ENCODE measurements around the gene NDUFAB1. TPM values are rescaled to one million over a fixed set of nuclear protein-coding genes. Genes with fewer than 3 reads are reported as not detected.

The NDUFAB1 gene
- total and polyA plus RNA-seq, 2 of the 13 experiments (the other 11 are each of a cell fraction or from before 2014, with no cell fraction given): 221 to 601 TPM

DNA sequence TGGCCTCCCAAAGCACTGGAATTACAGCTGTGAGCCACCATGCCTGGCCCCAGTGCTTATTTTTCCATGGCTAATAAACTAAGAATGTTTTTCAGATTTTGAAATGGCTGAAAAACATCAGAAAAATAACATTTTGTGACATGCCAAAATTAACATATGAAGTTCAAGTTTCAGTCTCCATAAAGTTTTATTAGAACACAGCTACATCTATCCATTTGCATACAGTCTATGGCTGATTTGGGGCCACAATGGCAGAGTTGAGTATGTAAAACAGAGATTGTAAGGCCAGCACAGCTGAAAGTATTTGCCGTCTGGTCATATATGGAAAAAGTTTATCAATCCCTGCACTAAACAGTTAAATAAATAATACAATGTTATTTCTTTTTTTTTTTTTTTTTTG is 13.8 kb upstream of the NDUFAB1 start (continued):
- TF ChIP-seq, protein P1, sequence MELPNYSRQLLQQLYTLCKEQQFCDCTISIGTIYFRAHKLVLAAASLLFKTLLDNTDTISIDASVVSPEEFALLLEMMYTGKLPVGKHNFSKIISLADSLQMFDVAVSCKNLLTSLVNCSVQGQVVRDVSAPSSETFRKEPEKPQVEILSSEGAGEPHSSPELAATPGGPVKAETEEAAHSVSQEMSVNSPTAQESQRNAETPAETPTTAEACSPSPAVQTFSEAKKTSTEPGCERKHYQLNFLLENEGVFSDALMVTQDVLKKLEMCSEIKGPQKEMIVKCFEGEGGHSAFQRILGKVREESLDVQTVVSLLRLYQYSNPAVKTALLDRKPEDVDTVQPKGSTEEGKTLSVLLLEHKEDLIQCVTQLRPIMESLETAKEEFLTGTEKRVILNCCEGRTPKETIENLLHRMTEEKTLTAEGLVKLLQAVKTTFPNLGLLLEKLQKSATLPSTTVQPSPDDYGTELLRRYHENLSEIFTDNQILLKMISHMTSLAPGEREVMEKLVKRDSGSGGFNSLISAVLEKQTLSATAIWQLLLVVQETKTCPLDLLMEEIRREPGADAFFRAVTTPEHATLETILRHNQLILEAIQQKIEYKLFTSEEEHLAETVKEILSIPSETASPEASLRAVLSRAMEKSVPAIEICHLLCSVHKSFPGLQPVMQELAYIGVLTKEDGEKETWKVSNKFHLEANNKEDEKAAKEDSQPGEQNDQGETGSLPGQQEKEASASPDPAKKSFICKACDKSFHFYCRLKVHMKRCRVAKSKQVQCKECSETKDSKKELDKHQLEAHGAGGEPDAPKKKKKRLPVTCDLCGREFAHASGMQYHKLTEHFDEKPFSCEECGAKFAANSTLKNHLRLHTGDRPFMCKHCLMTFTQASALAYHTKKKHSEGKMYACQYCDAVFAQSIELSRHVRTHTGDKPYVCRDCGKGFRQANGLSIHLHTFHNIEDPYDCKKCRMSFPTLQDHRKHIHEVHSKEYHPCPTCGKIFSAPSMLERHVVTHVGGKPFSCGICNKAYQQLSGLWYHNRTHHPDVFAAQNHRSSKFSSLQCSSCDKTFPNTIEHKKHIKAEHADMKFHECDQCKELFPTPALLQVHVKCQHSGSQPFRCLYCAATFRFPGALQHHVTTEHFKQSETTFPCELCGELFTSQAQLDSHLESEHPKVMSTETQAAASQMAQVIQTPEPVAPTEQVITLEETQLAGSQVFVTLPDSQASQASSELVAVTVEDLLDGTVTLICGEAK (IDR thresholded peaks at IDR 0.05): peak; percentile 43; the same call in 1 of the 2 replicates
- TF ChIP-seq, protein P1 (CRISPR knock-in tag; IDR thresholded peaks at IDR 0.05): no peak; the same call in 1 of the 2 replicates
- TF ChIP-seq ZNF367 (CRISPR knock-in tag; IDR thresholded peaks at IDR 0.05; ENCODE audit: borderline replicate concordance) (no peak), ZNF468 (CRISPR knock-in tag; IDR thresholded peaks at IDR 0.05) (no peak)
- TF ChIP-seq, protein P2, sequence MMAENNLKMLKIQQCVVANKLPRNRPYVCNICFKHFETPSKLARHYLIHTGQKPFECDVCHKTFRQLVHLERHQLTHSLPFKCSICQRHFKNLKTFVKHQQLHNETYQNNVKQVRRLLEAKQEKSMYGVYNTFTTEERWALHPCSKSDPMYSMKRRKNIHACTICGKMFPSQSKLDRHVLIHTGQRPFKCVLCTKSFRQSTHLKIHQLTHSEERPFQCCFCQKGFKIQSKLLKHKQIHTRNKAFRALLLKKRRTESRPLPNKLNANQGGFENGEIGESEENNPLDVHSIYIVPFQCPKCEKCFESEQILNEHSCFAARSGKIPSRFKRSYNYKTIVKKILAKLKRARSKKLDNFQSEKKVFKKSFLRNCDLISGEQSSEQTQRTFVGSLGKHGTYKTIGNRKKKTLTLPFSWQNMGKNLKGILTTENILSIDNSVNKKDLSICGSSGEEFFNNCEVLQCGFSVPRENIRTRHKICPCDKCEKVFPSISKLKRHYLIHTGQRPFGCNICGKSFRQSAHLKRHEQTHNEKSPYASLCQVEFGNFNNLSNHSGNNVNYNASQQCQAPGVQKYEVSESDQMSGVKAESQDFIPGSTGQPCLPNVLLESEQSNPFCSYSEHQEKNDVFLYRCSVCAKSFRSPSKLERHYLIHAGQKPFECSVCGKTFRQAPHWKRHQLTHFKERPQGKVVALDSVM (CRISPR knock-in tag; IDR thresholded peaks at IDR 0.05): 0 out of 2 replicates have a peak, but pooled peaks have one; percentile 1

Measured in HepG2 (cell line).